Measurements from ENCODE around the gene ASB15. TPM values are rescaled to one million over a fixed set of nuclear protein-coding genes. Genes with fewer than 3 reads are reported as not detected.

ASB15 gene
- total RNA-seq, 4 donors from 2014 or later = not detected

GRCh38 chr7:123579416-123579815 is 22.2 kb upstream of the ASB15 start:
- TF ChIP-seq CTCF (IDR thresholded peaks at IDR 0.05; ENCODE audit: low read depth) = no peak

DNA sequence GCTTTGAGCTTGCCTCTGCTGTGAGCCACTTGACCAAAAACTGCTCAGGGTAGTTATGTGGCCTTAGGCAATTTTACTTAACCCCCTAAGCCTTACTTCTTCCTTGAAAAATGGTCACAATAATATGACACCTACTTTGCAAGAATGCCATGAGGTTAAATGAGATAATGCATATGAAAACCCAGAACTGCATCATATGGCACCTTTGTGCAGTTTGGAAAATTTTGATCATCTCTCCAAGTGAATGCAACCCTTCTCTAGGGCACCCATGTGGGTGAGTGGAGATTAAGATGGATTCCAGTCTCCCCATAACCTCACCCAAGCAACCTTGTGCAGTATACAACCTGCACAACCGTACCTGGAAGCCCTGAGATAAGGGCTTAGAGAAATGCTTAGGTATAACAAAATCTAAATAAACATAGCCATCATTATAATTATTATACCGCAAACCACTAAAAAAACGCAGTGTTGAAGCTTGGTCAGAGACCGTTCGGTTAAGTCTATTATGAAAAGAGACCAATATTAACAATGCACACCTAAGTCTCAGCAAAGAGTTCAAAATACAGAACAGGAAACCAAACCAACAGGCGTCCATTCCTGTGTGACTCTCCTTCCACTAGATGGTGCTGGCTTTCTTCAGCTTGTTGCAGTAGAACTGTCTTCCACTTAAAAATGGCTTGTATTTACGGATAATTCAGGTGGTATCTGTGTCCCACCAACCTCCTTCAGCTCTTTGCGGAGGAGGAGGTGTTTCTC is 21.0 kb upstream of the ASB15 start:
- TF ChIP-seq CTCF (IDR thresholded peaks at IDR 0.05; ENCODE audit: low read depth) = no peak

GRCh38 chr7:123581162-123581459 is 20.5 kb upstream of the ASB15 start:
- no peak for TF ChIP-seq CTCF (IDR thresholded peaks at IDR 0.05; ENCODE audit: low read depth)

GRCh38 chr7:123583821-123584220 is 17.8 kb upstream of the ASB15 start:
- TF ChIP-seq CTCF (IDR thresholded peaks at IDR 0.05; ENCODE audit: low read depth) = no peak

- TF ChIP-seq CTCF (IDR thresholded peaks at IDR 0.05; ENCODE audit: low read depth) = no peak
These were observed 13.2 kb upstream of the ASB15 start for GRCh38 chr7:123588376-123588775.

- TF ChIP-seq CTCF (IDR thresholded peaks at IDR 0.05; ENCODE audit: low read depth) = no peak
These were observed 6.8 kb upstream of the ASB15 start for GRCh38 chr7:123594813-123595241.

DNA sequence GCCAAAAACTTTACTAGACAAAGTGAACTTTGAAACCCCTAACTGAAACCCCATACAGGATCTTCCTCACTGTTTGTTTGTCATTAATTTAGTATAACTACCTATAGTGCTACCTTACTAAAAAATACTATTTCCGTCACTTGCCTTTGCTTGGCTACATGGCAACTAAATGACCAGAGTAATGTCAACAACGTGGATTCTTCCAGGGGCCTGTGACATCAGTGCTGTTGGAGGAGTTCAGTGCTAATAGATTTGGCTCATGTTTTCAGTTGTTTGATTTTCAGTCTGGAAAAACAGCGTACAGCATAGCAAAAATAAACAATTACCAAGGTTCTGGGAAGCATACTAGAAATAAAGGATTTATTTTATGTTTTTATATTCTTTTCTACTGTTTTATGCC is 3.0 kb upstream of the ASB15 start:
- no peak for TF ChIP-seq CTCF (IDR thresholded peaks at IDR 0.05; ENCODE audit: low read depth)
